Nephron (organoid): ENCODE data around the gene TNXB.
"Not testable (repeated sequence)": the region's sequence is repeated elsewhere in the genome, so short reads cannot be mapped to it uniquely, and the experiment has no call there.

ENCODE experiments used
- H3K27ac Mint-ChIP-seq, 3 experiments: 2 replicates each; pipeline ENCODE4 v1.8.0; 2020; ENCODE audit warnings: mixed read lengths in 3 of 3, mild to moderate bottlenecking in 2 of 3, moderate library complexity in 1 of 3
- H3K27me3 Mint-ChIP-seq: 2 replicates; pipeline ENCODE4 v1.8.0; 2021; ENCODE audit warnings: low read depth, mild to moderate bottlenecking, moderate library complexity, mixed read lengths
- H3K36me3 Mint-ChIP-seq: 2 replicates; pipeline ENCODE4 v1.8.0; 2020; ENCODE audit warnings: low read depth, mixed read lengths
- H3K4me1 Mint-ChIP-seq: 2 replicates; pipeline ENCODE4 v1.8.0; 2020; ENCODE audit warnings: mixed read lengths
- H3K4me3 Mint-ChIP-seq, 3 experiments: 2 replicates each; pipeline ENCODE4 v1.8.0; 2020; ENCODE audit warnings: mild to moderate bottlenecking in 3 of 3, mixed read lengths in 3 of 3, moderate library complexity in 2 of 3
- H3K9me3 Mint-ChIP-seq: 2 replicates; pipeline ENCODE4 v1.8.0; 2020; ENCODE audit warnings: mixed read lengths
- CTCF ChIP-seq, 3 experiments: fragments of 200-600 bp; sonication (generic); IDR thresholded peaks; one replicate each; pipeline ENCODE4 v1.5.0; 2021; ENCODE audit warnings: antibody characterized with exemption in 3 of 3; ENCODE audit not compliant: unreplicated experiment in 3 of 3

TNXB gene

GRCh38 chr6:32060966-32061655 lies 48.0 kb downstream of the TNXB start:
- no peak for TF ChIP-seq CTCF (IDR thresholded peaks at IDR 0.05; ENCODE audit: unreplicated experiment in 3 of 3)
- Mint-ChIP-seq H3K4me3 (no peak overlapping the region), H3K27ac (peak overlapping the region in 1 of 3 experiments; percentile 46), H3K4me1 (peaks cover 9% of the 10 kb centered on the region), H3K36me3 (no peaks in the 10 kb centered on the region), H3K9me3 (no peaks in the 10 kb centered on the region), H3K27me3 (no peaks in the 10 kb centered on the region)

GRCh38 chr6:32058511-32058963 lies 50.6 kb downstream of the TNXB start:
- Mint-ChIP-seq H3K36me3 (no peaks in the 10 kb centered on the region), H3K27me3 (no peaks in the 10 kb centered on the region), H3K4me1 (peaks cover 9% of the 10 kb centered on the region), H3K27ac (peak overlapping the region in 2 of 3 experiments; percentile 39 to 42), H3K4me3 (no peak overlapping the region), H3K9me3 (no peaks in the 10 kb centered on the region)
- TF ChIP-seq CTCF (IDR thresholded peaks at IDR 0.05; ENCODE audit: unreplicated experiment in 3 of 3), result no peak

- H3K27me3 Mint-ChIP-seq, result no peaks in the 10 kb centered on the region
- TF ChIP-seq CTCF (IDR thresholded peaks at IDR 0.05; ENCODE audit: unreplicated experiment in 3 of 3), result no peak
- H3K36me3 Mint-ChIP-seq, result no peaks in the 10 kb centered on the region
- H3K9me3 Mint-ChIP-seq, result no peaks in the 10 kb centered on the region
- H3K4me3 Mint-ChIP-seq, result no peak overlapping the region
- peak overlapping the region in 2 of 3 experiments; percentile 42 to 66 for H3K27ac Mint-ChIP-seq
- peaks cover 9% of the 10 kb centered on the region for H3K4me1 Mint-ChIP-seq
These were observed 51.2 kb downstream of the TNXB start for GRCh38 chr6:32057966-32058365.

- Mint-ChIP-seq H3K9me3 (no peaks in the 10 kb centered on the region), H3K36me3 (no peaks in the 10 kb centered on the region), H3K27me3 (no peaks in the 10 kb centered on the region), H3K27ac (no peak overlapping the region), H3K4me3 (no peak overlapping the region), H3K4me1 (peaks cover 9% of the 10 kb centered on the region)
- TF ChIP-seq CTCF (IDR thresholded peaks at IDR 0.05; ENCODE audit: unreplicated experiment in 3 of 3), result no peak
These were observed 52.9 kb downstream of the TNXB start for GRCh38 chr6:32056254-32056653.

GRCh38 chr6:32055756-32056155 lies 53.4 kb downstream of the TNXB start:
- H3K27me3 Mint-ChIP-seq, H3K9me3 Mint-ChIP-seq, H3K36me3 Mint-ChIP-seq: not testable (repeated sequence)

GRCh38 chr6:32053314-32053713 lies 55.8 kb downstream of the TNXB start:
- H3K4me1 Mint-ChIP-seq, H3K4me3 Mint-ChIP-seq, H3K27ac Mint-ChIP-seq, H3K27me3 Mint-ChIP-seq, H3K36me3 Mint-ChIP-seq, H3K9me3 Mint-ChIP-seq: not testable (repeated sequence)

More at GRCh38 chr6:32055756-32056155, 53.4 kb downstream of the TNXB start:
- H3K4me3 Mint-ChIP-seq, H3K27ac Mint-ChIP-seq, H3K4me1 Mint-ChIP-seq: not testable (repeated sequence)

GRCh38 chr6:32052626-32053025 lies 56.5 kb downstream of the TNXB start:
- not testable (repeated sequence) for H3K27me3 Mint-ChIP-seq, H3K36me3 Mint-ChIP-seq, H3K4me3 Mint-ChIP-seq, H3K27ac Mint-ChIP-seq, H3K9me3 Mint-ChIP-seq
- peaks cover 11% of the 10 kb centered on the region for H3K4me1 Mint-ChIP-seq
